HG02642 (cell line): ENCODE measurements around the gene ATXN7.

ENCODE experiments used
- ATAC-seq: cut with Tn5 transposase; IDR thresholded peaks from one replicate; pipeline ENCODE4 v1.9.1; 2021; ENCODE audit warnings: mild to moderate bottlenecking; ENCODE audit not compliant: unreplicated experiment, poor library complexity

Gene ATXN7

GRCh38 chr3:64003589-64003988 lies 139.9 kb downstream of the ATXN7 start:
- no peak for ATAC-seq

GRCh38 chr3:64008017-64008416 lies 144.3 kb downstream of the ATXN7 start:
- ATAC-seq = no peak

GRCh38 chr3:64008487-64009351 lies 145.1 kb downstream of the ATXN7 start:
- no peak for ATAC-seq

GRCh38 chr3:64009528-64009927 lies 145.9 kb downstream of the ATXN7 start:
- no peak for ATAC-seq

- ATAC-seq = no peak
Measured at GRCh38 chr3:64010199-64010598, 146.5 kb downstream of the ATXN7 start.

GRCh38 chr3:64011685-64012084 lies 148.0 kb downstream of the ATXN7 start:
- ATAC-seq = no peak

GRCh38 chr3:64016941-64017620 lies 153.4 kb downstream of the ATXN7 start:
- ATAC-seq = no peak

- no peak for ATAC-seq
Measured at GRCh38 chr3:64019271-64019670, 155.6 kb downstream of the ATXN7 start.

GRCh38 chr3:64019879-64020278 lies 156.2 kb downstream of the ATXN7 start:
- ATAC-seq = no peak

- no peak for ATAC-seq
Measured at GRCh38 chr3:64021922-64022321, 158.3 kb downstream of the ATXN7 start.

GRCh38 chr3:64022451-64023186 lies 159.0 kb downstream of the ATXN7 start:
- ATAC-seq = no peak

- ATAC-seq = peak; percentile 99
Measured at GRCh38 chr3:64023187-64023860, 159.7 kb downstream of the ATXN7 start, which contains the start of gene PSMD6. PSMD6 (minus strand) TSS chr3:64023494; CDS start chr3:64023419, 75 bp downstream.

- ATAC-seq = no peak
Measured at GRCh38 chr3:64023861-64024223, 160.2 kb downstream of the ATXN7 start.

- no peak for ATAC-seq
Measured at GRCh38 chr3:64026346-64026745, 162.7 kb downstream of the ATXN7 start.

GRCh38 chr3:64027658-64028057 lies 164.0 kb downstream of the ATXN7 start:
- ATAC-seq = no peak

GRCh38 chr3:64028754-64029153 lies 165.1 kb downstream of the ATXN7 start:
- no peak for ATAC-seq

GRCh38 chr3:64029287-64029686 lies 165.6 kb downstream of the ATXN7 start:
- no peak for ATAC-seq

GRCh38 chr3:64030741-64031140 lies 167.1 kb downstream of the ATXN7 start:
- ATAC-seq = peak; percentile 97

GRCh38 chr3:64031540-64032508 lies 168.2 kb downstream of the ATXN7 start:
- ATAC-seq = no peak
